Activated CD4-positive, CD25-positive, alpha-beta regulatory T cell treated with anti-CD3 and anti-CD28 coated beads, Interleukin-2, amount 50 U/mL, for 72 hours (primary cell): ENCODE results near the gene FHDC1.

Source experiments
- DNase-seq: peaks from one replicate; pipeline ENCODE4 v3.0.0; 2021

FHDC1 gene

GRCh38 chr4:152936446-152937335 is 568 bp downstream of the FHDC1 start:
- no peak for DNase-seq

DNA sequence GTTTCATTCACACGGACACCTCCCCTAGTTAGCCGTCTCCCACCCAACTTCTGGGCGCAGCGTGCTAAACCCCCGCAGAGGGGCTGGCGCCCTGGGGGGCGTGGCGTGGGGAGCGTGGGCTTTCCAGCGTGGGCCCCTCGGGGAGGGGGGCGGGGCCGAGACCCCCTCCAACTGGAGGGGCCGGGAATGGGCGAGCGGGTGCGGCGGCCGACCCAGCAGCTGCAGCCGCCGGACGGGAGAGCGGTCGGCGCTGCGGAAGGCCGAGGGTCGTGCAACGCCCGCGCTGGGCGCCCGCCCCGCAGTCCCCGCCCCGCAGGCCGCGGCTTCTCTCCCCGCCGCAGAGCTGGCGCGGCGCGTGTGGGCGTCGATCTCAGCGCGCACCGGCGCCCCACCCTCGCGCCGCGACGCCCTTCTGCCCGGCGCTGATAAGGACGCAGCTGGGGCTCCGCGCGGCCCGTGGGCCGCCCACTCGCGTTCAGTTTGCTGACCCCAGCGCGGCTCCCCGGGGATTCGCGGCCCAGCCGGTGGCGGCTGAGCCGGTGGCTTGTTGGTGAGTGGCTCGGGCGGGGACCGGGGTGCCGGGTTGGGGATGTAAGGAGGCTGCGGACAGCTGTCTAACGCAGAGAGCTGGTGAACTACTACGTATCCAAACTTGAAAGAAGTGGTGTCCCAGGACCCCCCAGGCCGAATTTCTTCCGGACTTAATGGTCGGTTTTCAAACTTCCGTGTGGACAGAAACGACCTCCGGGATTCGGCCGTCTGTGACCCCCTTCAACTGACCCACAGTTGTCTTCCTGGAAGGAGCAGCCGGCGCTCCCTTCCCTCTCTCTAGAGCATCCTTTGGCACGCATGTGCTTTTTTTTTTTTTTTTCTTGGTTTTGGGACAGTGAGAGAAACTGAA is 1.5 kb downstream of the FHDC1 start:
- DNase-seq = no peak

GRCh38 chr4:152938237-152938947 is 2.3 kb downstream of the FHDC1 start:
- no peak for DNase-seq

DNA sequence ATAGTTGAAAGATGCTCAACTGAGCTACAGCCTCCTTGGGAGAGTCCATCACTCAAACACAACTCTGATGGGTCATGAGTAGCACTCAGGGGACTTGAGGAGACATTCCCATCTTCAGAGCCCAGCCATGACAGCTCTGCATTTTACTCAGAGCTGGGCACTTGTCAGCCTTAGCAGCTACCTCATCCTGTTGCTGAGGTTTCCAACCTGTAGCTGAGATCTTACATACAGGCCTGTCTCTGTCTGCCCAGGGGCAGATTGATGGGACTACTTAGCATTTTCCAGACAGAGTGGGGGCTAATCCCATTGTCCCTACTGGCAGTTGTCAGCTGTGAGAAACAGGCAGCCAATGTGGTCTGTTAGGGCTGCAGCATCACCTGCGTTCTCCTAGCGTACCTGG is 3.5 kb downstream of the FHDC1 start:
- no peak for DNase-seq

GRCh38 chr4:152940461-152940860 is 4.3 kb downstream of the FHDC1 start:
- DNase-seq = no peak

DNA sequence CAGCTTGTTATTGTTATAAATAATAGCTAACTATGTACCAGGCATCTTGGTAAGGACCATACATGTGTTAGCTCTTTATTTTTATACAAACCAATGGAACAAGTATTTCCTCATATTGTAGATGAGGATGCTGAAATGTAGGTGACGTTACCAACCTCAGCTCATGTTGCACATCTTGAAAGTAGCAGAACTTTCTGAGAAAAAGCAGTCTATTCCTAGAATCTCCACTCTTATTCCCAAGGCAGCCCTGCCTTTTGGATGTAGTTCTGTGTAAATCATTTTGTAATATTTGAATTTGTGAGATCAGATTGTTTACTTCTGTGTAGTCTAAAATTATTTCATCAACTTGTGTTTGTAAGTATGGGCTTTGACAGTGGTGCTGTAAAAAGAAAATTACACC is 5.3 kb downstream of the FHDC1 start:
- DNase-seq = no peak

DNA sequence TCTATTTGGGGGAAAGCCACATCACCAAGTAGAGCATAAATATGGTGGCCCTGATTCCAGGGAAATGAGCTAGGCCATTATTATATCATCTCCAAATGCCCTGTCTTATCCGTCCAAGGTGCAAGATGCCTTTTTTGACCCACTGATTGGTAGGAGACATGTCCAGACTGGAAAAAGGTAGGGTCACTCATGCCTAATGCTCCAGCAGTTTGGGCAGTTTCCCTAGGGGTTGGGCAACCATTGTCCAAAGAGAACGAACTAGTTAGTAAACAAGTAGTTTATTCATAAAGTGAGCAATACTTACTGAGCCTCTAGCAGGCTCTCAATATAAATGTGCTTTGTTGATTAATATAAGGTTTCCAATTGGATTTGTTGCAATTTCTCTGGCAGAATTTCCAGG is 6.2 kb downstream of the FHDC1 start:
- DNase-seq = no peak

- no peak for DNase-seq
Measured at GRCh38 chr4:152943672-152944071, 7.5 kb downstream of the FHDC1 start.

DNA sequence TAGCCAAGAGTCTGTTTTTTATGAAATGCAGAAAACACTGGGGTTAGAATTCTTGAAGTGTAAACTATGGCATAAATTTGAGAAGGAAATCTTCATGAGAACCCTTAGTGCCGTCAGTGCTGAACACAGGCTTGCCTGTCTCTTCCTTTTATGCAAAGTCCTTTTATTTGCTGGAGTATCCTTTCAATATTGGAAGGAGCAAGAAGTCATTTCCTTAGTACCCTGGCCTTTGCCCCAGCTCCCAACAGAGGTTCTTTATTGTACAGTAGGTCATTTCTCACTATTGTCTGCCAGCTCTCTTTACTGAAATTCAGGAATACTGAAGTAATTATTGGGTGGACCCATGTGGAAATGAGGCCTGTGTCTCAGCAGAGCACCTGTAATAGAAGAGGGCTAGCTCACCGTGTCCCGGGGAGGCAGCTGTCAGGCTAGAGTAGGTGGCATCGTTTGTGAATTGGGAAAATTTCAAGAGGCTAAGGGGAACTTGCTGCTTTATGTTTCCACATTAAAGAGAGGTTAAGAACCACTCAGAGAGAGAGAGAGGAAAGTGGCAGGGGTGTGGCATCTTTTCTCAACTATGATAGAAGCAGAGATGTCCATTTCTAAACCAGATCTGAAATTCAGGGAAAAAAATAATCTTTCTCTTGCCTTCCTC is 8.7 kb downstream of the FHDC1 start:
- DNase-seq = no peak

GRCh38 chr4:152945639-152946038 is 9.5 kb downstream of the FHDC1 start:
- DNase-seq = no peak

DNA sequence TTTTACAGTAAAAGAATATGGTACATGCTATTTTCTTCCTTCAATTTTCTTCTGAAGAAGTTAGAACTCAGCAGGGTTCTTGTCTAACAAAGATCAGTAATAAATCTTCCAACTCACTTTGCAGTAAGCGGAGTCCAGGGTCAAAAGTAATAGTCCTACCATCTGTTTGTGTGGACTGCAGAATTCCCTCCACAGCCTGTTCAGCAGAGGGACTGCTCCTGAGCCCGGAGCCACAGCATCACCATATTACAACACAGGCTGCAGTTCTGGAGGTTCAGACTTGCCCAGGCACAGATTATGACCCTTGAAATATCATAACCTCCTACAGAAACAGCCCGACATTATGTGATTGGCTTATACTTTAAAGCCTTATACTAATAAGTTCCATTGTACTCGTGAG is 10.3 kb downstream of the FHDC1 start:
- no peak for DNase-seq

DNA sequence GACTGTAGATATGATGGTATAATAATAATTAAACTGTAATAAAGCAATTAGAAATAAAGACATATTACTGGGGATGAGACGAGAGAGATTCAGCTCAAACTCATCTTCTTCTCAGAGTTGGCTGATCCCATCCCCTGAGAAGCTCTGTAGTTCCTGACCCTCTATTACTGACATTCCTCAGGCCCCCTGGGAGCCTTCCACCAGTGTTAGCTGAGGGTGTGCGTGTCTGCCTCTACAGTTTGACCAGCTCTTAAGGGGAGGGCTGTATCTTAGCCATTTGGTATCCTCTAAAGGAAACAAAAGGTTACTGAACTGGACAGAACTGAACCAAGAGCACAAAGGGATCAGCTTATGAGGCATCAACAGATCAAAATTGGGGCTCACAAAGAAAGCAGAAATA is 11.2 kb downstream of the FHDC1 start:
- no peak for DNase-seq

DNA sequence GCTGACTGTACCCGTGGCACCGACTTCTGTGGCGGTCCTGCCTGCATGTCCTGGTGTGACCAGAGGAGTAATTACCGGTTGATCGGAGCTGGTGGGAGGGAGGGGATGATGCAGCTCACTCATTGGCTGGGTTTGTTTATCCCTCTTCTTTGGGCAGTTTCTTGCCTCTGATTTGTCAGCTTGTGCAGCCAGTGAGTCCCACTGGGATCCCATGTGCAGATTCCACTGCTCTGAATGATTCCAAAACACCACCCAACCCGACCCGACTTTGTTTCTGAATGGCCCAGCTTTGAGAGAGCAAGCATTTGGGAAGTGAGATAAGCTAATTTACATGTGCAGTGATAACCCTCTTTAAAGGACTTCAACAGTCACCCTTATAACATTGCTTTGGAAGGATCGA is 13.8 kb downstream of the FHDC1 start:
- DNase-seq = no peak

GRCh38 chr4:152950402-152951274 is 14.5 kb downstream of the FHDC1 start:
- DNase-seq = no peak

GRCh38 chr4:152951348-152951747 is 15.2 kb downstream of the FHDC1 start:
- DNase-seq = no peak

GRCh38 chr4:152953514-152953913 is 17.4 kb downstream of the FHDC1 start:
- DNase-seq = no peak

- no peak for DNase-seq
Measured at GRCh38 chr4:152954741-152955140, 18.6 kb downstream of the FHDC1 start.

GRCh38 chr4:152956147-152956546 is 20.0 kb downstream of the FHDC1 start:
- no peak for DNase-seq

- DNase-seq = no peak
Measured at GRCh38 chr4:152956650-152957436, 20.7 kb downstream of the FHDC1 start.

- DNase-seq = no peak
Measured at GRCh38 chr4:152957437-152958171, 21.5 kb downstream of the FHDC1 start.
